SU-DHL-6 (cell line): ENCODE data around the gene SMIM23.

ENCODE experiments used
- EZH2phosphoT487 ChIP-seq: fragments of 200-600 bp; sonication (generic), shearing (Covaris generic); conservative IDR thresholded peaks from 2 replicates; pipeline ENCODE4 v1.6.1; 2018; ENCODE audit warnings: mild to moderate bottlenecking, antibody characterized with exemption, low read length, moderate library complexity, mixed read lengths
- TF ChIP-seq, protein P1 (sequence below): fragments of 200-600 bp; sonication (generic); IDR thresholded peaks from one replicate; pipeline ENCODE4 v1.5.1; 2017; ENCODE audit warnings: antibody characterized with exemption, mild to moderate bottlenecking, low read length, moderate library complexity; ENCODE audit not compliant: insufficient read depth, poor library complexity, severe bottlenecking

DNA sequence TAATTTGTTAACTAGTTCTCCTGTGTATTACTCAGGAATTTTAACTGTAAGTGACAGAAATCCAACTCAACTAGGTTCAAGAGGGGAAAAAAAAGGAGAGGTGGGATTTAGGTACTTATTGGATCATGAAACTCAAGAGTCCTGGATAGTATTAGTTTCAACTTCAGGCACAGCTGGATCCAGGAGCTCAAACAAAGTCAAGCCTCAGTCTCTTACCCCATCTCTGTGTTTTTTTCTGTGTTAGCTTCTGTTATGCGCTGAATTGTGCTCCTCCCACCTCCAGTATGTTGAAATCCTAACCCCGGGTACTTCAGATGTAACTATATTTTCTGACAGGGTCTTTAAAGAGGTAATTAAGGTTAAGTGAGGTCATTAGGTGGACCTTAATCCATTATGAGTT, 53.5 kb downstream of the SMIM23 start:
- TF ChIP-seq, protein P1, sequence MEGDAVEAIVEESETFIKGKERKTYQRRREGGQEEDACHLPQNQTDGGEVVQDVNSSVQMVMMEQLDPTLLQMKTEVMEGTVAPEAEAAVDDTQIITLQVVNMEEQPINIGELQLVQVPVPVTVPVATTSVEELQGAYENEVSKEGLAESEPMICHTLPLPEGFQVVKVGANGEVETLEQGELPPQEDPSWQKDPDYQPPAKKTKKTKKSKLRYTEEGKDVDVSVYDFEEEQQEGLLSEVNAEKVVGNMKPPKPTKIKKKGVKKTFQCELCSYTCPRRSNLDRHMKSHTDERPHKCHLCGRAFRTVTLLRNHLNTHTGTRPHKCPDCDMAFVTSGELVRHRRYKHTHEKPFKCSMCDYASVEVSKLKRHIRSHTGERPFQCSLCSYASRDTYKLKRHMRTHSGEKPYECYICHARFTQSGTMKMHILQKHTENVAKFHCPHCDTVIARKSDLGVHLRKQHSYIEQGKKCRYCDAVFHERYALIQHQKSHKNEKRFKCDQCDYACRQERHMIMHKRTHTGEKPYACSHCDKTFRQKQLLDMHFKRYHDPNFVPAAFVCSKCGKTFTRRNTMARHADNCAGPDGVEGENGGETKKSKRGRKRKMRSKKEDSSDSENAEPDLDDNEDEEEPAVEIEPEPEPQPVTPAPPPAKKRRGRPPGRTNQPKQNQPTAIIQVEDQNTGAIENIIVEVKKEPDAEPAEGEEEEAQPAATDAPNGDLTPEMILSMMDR, result no peak
- TF ChIP-seq EZH2phosphoT487, result no peak
